Tibial nerve (tissue), 4 donors: ENCODE data around the gene PMPCA. TPM values are rescaled to one million over a fixed set of nuclear protein-coding genes. Genes with fewer than 3 reads are reported as not detected.

Experiments used
- DNase-seq, 2 donors: peaks; one replicate each; pipeline ENCODE4 v3.0.0-alpha.2; 2019; ENCODE audit warnings: low spot score in 2 of 2
- H3K27ac ChIP-seq, 4 donors: fragments of 200-600 bp; sonication (generic) in 3 of 4; one replicate each; pipeline ENCODE4 v1.5.1; 2017 to 2019; ENCODE audit warnings: mild to moderate bottlenecking in 1 of 4
- H3K27me3 ChIP-seq, 2 donors: fragments of 200-600 bp; sonication (generic) in 1 of 2; one replicate each; pipeline versions ENCODE4 v1.5.1 to v1.6.0; 2017 to 2019
- H3K36me3 ChIP-seq, 3 donors: fragments of 200-600 bp; sonication (generic); one replicate each; pipeline ENCODE4 v1.5.1; 2018 to 2019
- H3K4me1 ChIP-seq, 4 donors: fragments of 200-600 bp; sonication (generic) in 3 of 4; one replicate each; pipeline ENCODE4 v1.5.1; 2017 to 2019
- H3K4me3 ChIP-seq, 4 donors: fragments of 200-600 bp; sonication (generic) in 3 of 4; one replicate each; pipeline ENCODE4 v1.5.1; 2017 to 2019; ENCODE audit warnings: mild to moderate bottlenecking in 1 of 4, moderate library complexity in 1 of 4
- H3K9me3 ChIP-seq, 4 donors: fragments of 200-600 bp; sonication (generic) in 3 of 4; one replicate each; pipeline ENCODE4 v1.5.1; 2017 to 2019
- EP300 ChIP-seq, 2 donors: sonication (generic); formaldehyde crosslinking; IDR thresholded peaks; one replicate each; pipeline ENCODE4 v1.6.1; 2017; ENCODE audit warnings: antibody characterized with exemption in 2 of 2, mild to moderate bottlenecking in 1 of 2
- POLR2A ChIP-seq, 2 donors: fragments of 450-650 bp; IDR thresholded peaks; one replicate each; pipeline ENCODE4 v1.6.1; 2017; ENCODE audit warnings: antibody characterized with exemption in 2 of 2, mild to moderate bottlenecking in 2 of 2, moderate library complexity in 2 of 2
- WGBS, 2 donors: methylation state at CpG; one replicate each; pipeline ENCODE4 v1.1.5; 2018; 5-methylcytosine and 5-hydroxymethylcytosine counted together
- total RNA-seq, 4 donors: library from RNA; depleted of rRNA; stranded (reverse); fragments of >200 nt; gene quantifications; one replicate each; pipeline ENCODE4 v1.1.0, GENCODE V29; 2016
- TF ChIP-seq, protein P1 (sequence below), 5 experiments: fragments of 200-600 bp in 3 of 5; fragments of 450-650 bp in 2 of 5; sonication (generic) in 3 of 5; IDR thresholded peaks; one replicate each; pipeline ENCODE4 v1.5.1; 2016 to 2019; ENCODE audit warnings: antibody characterized with exemption in 5 of 5, mild to moderate bottlenecking in 3 of 5, moderate library complexity in 2 of 5

The PMPCA gene
- total RNA-seq, 4 donors from 2014 or later: 35.6 to 42.0 (median 39.3) TPM

GRCh38 chr9:136465500-136466154, 55.2 kb downstream of the PMPCA start:
- Histone ChIP-seq H3K4me1 (no peaks in the 10 kb centered on the region), H3K27ac (no peak overlapping the region), H3K27me3 (no peaks in the 10 kb centered on the region), H3K4me3 (no peak overlapping the region), H3K36me3 (peaks cover 10 to 100% (median 54%) of the 10 kb centered on the region in 3 donors), H3K9me3 (no peaks in the 10 kb centered on the region)
- no peak for DNase-seq
- TF ChIP-seq EP300 (IDR thresholded peaks at IDR 0.05): no peak
- TF ChIP-seq, protein P1, sequence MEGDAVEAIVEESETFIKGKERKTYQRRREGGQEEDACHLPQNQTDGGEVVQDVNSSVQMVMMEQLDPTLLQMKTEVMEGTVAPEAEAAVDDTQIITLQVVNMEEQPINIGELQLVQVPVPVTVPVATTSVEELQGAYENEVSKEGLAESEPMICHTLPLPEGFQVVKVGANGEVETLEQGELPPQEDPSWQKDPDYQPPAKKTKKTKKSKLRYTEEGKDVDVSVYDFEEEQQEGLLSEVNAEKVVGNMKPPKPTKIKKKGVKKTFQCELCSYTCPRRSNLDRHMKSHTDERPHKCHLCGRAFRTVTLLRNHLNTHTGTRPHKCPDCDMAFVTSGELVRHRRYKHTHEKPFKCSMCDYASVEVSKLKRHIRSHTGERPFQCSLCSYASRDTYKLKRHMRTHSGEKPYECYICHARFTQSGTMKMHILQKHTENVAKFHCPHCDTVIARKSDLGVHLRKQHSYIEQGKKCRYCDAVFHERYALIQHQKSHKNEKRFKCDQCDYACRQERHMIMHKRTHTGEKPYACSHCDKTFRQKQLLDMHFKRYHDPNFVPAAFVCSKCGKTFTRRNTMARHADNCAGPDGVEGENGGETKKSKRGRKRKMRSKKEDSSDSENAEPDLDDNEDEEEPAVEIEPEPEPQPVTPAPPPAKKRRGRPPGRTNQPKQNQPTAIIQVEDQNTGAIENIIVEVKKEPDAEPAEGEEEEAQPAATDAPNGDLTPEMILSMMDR (IDR thresholded peaks at IDR 0.05): no peak
- TF ChIP-seq POLR2A (IDR thresholded peaks at IDR 0.05): no peak
- 86 to 89% methylated on average over 27 of the region's 27 CpGs for WGBS, 2 donors

GRCh38 chr9:136466155-136466541, 55.7 kb downstream of the PMPCA start:
- DNase-seq: no peak
- Histone ChIP-seq H3K4me3 (no peak overlapping the region), H3K27ac (no peak overlapping the region), H3K27me3 (no peaks in the 10 kb centered on the region), H3K9me3 (no peaks in the 10 kb centered on the region), H3K36me3 (peaks cover 8 to 100% (median 50%) of the 10 kb centered on the region in 3 donors), H3K4me1 (no peaks in the 10 kb centered on the region)
- 95% methylated on average over 30 of the region's 30 CpGs for whole genome bisulfite sequencing, 2 donors
- TF ChIP-seq POLR2A (IDR thresholded peaks at IDR 0.05) (no peak), EP300 (IDR thresholded peaks at IDR 0.05) (no peak)
- TF ChIP-seq, protein P1 (IDR thresholded peaks at IDR 0.05): no peak

DNA sequence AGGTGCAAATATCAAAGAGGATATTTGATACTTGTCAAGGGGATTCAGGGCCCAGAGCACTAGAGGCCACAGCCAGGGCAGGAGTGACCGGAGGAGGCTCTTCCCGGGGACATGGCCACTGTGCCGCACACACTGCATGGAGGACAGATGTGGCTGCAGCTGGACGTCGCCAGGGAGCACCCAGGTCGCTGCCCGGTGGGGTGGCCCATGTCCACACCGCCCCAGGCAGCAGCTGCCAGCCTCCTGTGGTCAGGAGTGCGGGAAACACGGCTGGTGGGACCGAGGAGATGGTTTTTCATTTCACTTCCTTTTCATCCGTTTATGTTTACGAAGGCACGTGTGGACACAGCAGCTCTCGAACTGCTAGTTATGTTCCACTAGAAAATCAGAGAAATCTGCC, 57.3 kb downstream of the PMPCA start:
- TF ChIP-seq EP300 (IDR thresholded peaks at IDR 0.05) (no peak), POLR2A (IDR thresholded peaks at IDR 0.05) (no peak)
- TF ChIP-seq, protein P1 (IDR thresholded peaks at IDR 0.05): no peak
- no peaks in the 10 kb centered on the region for H3K27me3 ChIP-seq
- H3K27ac ChIP-seq: no peak overlapping the region
- no peaks in the 10 kb centered on the region for H3K4me1 ChIP-seq
- H3K36me3 ChIP-seq: peaks cover 8 to 100% (median 53%) of the 10 kb centered on the region in 3 donors
- no peak overlapping the region for H3K4me3 ChIP-seq
- 82 to 88% methylated on average over 14 to 15 of the region's 15 CpGs for WGBS, 2 donors
- DNase-seq: no peak
- H3K9me3 ChIP-seq: no peaks in the 10 kb centered on the region

GRCh38 chr9:136470356-136470755, 59.9 kb downstream of the PMPCA start:
- no peaks in the 10 kb centered on the region for H3K4me1 ChIP-seq
- H3K27me3 ChIP-seq: no peaks in the 10 kb centered on the region
- TF ChIP-seq, protein P1 (IDR thresholded peaks at IDR 0.05): no peak
- TF ChIP-seq EP300 (IDR thresholded peaks at IDR 0.05): no peak
- no peak for TF ChIP-seq POLR2A (IDR thresholded peaks at IDR 0.05)
- H3K27ac ChIP-seq: no peak overlapping the region
- no peaks in the 10 kb centered on the region for H3K9me3 ChIP-seq
- DNase-seq: no peak
- H3K4me3 ChIP-seq: no peak overlapping the region
- 87 to 89% methylated on average over 9 to 11 of the region's 11 CpGs for WGBS, 2 donors
- H3K36me3 ChIP-seq: peaks cover 7 to 100% (median 54%) of the 10 kb centered on the region in 3 donors

DNA sequence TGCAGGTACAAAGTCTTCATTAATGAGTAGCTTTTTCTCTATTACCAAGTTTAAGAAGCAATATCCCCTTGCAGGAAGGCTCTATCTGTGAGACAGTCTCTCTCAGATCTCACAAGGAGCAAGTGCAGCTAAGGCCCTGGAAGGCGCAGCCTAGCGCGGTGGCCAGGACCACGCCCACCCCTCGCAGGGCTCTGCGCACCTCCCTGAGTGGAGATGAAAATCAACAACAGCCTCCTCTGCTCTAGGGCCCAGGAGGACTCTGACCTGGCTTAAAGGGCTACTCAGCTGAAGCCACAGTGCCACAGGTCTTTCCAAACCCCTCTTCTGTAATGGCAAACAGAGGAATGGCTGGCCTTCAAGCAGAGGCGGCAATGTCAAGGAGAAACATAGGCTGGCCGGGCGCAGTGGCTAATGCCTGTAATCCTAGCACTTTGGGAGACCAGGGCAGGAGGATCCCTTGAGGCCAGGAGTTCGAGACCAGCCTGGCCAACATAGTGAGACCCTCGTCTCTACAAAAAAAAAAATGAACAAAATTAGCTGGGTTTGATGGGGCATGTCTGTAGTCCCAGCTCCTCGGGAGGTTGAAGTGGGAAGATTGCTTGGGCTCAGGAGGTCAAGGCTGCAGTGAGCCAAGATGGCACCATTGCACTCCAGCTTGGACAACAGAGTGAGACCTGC, 60.5 kb downstream of the PMPCA start:
- no peak for DNase-seq
- Histone ChIP-seq H3K27ac (no peak overlapping the region), H3K36me3 (peaks cover 7 to 100% (median 50%) of the 10 kb centered on the region in 3 donors), H3K9me3 (no peaks in the 10 kb centered on the region), H3K27me3 (no peaks in the 10 kb centered on the region), H3K4me1 (no peaks in the 10 kb centered on the region), H3K4me3 (no peak overlapping the region)
- 92 to 95% methylated on average over 12 of the region's 12 CpGs for WGBS, 2 donors
- no peak for TF ChIP-seq EP300 (IDR thresholded peaks at IDR 0.05)
- TF ChIP-seq, protein P1 (IDR thresholded peaks at IDR 0.05): no peak
- no peak for TF ChIP-seq POLR2A (IDR thresholded peaks at IDR 0.05)
